Measurements from ENCODE around the gene SRGAP1. TPM values are rescaled to one million over a fixed set of nuclear protein-coding genes. Genes with fewer than 3 reads are reported as not detected.
"Not testable (repeated sequence)": the region's sequence is repeated elsewhere in the genome, so short reads cannot be mapped to it uniquely, and the experiment has no call there.

The SRGAP1 gene
- total RNA-seq, 1 experiment from 2014 or later, result 26.8 TPM

DNA sequence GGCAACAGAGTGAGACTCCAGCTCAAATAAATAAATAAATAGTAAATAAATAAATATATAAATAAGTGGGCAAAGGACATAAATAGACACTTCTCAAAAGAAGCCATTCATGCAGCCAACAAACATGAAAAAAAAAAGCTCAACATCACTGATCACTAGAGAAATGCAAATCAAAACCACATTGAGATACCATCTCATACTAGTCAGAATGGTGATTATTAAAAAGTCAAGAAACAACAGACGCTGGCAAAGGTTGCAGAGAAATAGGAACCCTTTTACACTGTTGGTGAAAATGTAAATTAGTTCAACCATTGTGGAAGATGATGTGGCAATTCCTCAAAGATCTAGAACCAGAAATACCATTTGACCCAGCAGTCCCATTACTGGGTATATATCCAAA, 322.5 kb downstream of the SRGAP1 start:
- H3K27me3 ChIP-seq (ENCODE audit: control insufficient read depth, insufficient read depth, low read length); POLR2A ChIA-PET; H3K4me3 ChIP-seq (ENCODE audit: low read depth in 2 of 2, low read length in 2 of 2); DNase-seq (ENCODE audit: low read depth, low spot score); in situ Hi-C loops (cut with HindIII; ENCODE audit: low pct_unique_long_range_greater_than_20kb, low sequenced_read_pairs); ATAC-seq; H3K4me1 ChIP-seq (ENCODE audit: control insufficient read depth, insufficient read depth, low read length); CTCF ChIA-PET; BruUV-seq (replicated peaks); H3K27ac ChIP-seq (ENCODE audit: low read length); H3K36me3 ChIP-seq (ENCODE audit: control insufficient read depth, insufficient read depth, low read length); H3K9me3 ChIP-seq (ENCODE audit: control insufficient read depth, insufficient read depth, low read depth, low read length); intact Hi-C loops (cut with micrococcal nuclease; ENCODE audit: unreplicated experiment): not testable (repeated sequence)

DNA sequence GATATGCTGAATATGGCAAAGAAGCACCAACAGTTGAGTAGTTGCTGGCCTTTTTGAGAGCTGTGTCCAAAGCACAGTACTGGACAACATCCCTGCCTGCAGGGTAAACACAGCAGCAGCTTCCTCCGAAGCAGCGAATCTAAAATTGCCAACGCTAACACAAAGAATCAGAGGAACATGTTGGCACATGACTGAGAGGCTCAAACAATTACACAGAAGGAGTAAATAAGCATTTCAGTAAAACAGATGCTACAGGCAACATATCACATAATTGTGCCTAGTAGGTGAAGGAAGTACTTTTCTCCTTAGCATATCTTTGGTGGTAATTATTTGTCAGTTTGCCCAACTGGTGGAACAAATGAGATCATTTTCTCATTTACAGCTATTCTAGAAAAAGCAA, 325.5 kb downstream of the SRGAP1 start:
- H3K9me3 ChIP-seq (ENCODE audit: control insufficient read depth, insufficient read depth, low read depth, low read length), result no peaks in the 10 kb centered on the region
- 0 out of 2 replicates have a peak, but pooled peaks have one; percentile 30 for ATAC-seq
- no peak overlapping the region for H3K27ac ChIP-seq (ENCODE audit: low read length)
- TF ChIP-seq, protein P1, sequence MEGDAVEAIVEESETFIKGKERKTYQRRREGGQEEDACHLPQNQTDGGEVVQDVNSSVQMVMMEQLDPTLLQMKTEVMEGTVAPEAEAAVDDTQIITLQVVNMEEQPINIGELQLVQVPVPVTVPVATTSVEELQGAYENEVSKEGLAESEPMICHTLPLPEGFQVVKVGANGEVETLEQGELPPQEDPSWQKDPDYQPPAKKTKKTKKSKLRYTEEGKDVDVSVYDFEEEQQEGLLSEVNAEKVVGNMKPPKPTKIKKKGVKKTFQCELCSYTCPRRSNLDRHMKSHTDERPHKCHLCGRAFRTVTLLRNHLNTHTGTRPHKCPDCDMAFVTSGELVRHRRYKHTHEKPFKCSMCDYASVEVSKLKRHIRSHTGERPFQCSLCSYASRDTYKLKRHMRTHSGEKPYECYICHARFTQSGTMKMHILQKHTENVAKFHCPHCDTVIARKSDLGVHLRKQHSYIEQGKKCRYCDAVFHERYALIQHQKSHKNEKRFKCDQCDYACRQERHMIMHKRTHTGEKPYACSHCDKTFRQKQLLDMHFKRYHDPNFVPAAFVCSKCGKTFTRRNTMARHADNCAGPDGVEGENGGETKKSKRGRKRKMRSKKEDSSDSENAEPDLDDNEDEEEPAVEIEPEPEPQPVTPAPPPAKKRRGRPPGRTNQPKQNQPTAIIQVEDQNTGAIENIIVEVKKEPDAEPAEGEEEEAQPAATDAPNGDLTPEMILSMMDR (IDR thresholded peaks at IDR 0.05), result no peak
- TF ChIP-seq POLR2AphosphoS5 (IDR thresholded peaks at IDR 0.05; ENCODE audit: low read depth, low read length), result no peak
- TF ChIP-seq, protein P2, sequence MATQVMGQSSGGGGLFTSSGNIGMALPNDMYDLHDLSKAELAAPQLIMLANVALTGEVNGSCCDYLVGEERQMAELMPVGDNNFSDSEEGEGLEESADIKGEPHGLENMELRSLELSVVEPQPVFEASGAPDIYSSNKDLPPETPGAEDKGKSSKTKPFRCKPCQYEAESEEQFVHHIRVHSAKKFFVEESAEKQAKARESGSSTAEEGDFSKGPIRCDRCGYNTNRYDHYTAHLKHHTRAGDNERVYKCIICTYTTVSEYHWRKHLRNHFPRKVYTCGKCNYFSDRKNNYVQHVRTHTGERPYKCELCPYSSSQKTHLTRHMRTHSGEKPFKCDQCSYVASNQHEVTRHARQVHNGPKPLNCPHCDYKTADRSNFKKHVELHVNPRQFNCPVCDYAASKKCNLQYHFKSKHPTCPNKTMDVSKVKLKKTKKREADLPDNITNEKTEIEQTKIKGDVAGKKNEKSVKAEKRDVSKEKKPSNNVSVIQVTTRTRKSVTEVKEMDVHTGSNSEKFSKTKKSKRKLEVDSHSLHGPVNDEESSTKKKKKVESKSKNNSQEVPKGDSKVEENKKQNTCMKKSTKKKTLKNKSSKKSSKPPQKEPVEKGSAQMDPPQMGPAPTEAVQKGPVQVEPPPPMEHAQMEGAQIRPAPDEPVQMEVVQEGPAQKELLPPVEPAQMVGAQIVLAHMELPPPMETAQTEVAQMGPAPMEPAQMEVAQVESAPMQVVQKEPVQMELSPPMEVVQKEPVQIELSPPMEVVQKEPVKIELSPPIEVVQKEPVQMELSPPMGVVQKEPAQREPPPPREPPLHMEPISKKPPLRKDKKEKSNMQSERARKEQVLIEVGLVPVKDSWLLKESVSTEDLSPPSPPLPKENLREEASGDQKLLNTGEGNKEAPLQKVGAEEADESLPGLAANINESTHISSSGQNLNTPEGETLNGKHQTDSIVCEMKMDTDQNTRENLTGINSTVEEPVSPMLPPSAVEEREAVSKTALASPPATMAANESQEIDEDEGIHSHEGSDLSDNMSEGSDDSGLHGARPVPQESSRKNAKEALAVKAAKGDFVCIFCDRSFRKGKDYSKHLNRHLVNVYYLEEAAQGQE (IDR thresholded peaks at IDR 0.05; ENCODE audit: insufficient read depth in 1 of 2, low read depth in 2 of 2, low read length in 1 of 2), result no peak
- TF ChIP-seq TCF7L2 (IDR thresholded peaks at IDR 0.05; ENCODE audit: low read depth, low read length), result no peak
- intact Hi-C loops (cut with micrococcal nuclease; ENCODE audit: unreplicated experiment), result no loop called here
- no peaks in the 10 kb centered on the region for H3K27me3 ChIP-seq (ENCODE audit: control insufficient read depth, insufficient read depth, low read length)
- H3K4me1 ChIP-seq (ENCODE audit: control insufficient read depth, insufficient read depth, low read length), result no peaks in the 10 kb centered on the region
- CTCF ChIA-PET, result no interaction called here
- no peak overlapping the region for H3K4me3 ChIP-seq (ENCODE audit: low read depth in 2 of 2, low read length in 2 of 2)
- BruUV-seq (replicated peaks), result no TSS peak
- no peak for DNase-seq (ENCODE audit: low read depth, low spot score)
- POLR2A ChIA-PET, result no interaction called here
- no peaks in the 10 kb centered on the region for H3K36me3 ChIP-seq (ENCODE audit: control insufficient read depth, insufficient read depth, low read length)
- in situ Hi-C loops (cut with HindIII; ENCODE audit: low pct_unique_long_range_greater_than_20kb, low sequenced_read_pairs), result no loop called here

DNA sequence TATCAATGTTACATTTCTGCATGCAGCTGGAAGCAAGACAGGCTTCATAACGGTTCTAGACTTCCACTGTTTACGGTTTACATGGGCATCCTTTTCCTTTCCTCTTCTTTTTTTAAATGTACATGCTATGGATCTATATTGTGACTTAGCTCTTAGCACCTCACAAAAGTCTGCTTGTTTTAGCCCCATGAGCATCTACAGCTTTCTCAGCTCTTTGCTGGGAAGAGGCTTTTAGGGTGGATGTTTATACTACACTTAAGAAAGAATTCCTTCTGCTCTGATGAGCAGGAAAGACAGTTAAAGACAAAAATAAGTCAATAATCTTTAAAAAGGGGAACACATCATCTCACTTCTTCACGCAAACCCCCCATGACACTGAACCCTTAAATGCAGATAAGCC, 326.2 kb downstream of the SRGAP1 start:
- no TSS peak for BruUV-seq (replicated peaks)
- ChIA-PET POLR2A (no interaction called here), CTCF (no interaction called here)
- TF ChIP-seq, protein P2 (IDR thresholded peaks at IDR 0.05; ENCODE audit: insufficient read depth in 1 of 2, low read depth in 2 of 2, low read length in 1 of 2), result no peak
- TF ChIP-seq, protein P1 (IDR thresholded peaks at IDR 0.05), result no peak
- TF ChIP-seq POLR2AphosphoS5 (IDR thresholded peaks at IDR 0.05; ENCODE audit: low read depth, low read length) (no peak), SIN3A (IDR thresholded peaks at IDR 0.05; ENCODE audit: borderline replicate concordance, insufficient read depth, low read depth, low read length) (no peak), TCF7L2 (IDR thresholded peaks at IDR 0.05; ENCODE audit: low read depth, low read length) (no peak)
- in situ Hi-C loops (cut with HindIII; ENCODE audit: low pct_unique_long_range_greater_than_20kb, low sequenced_read_pairs), result no loop called here
- intact Hi-C loops (cut with micrococcal nuclease; ENCODE audit: unreplicated experiment), result no loop called here
- DNase-seq (ENCODE audit: low read depth, low spot score) (no peak), ATAC-seq (no peak)
- no peaks in the 10 kb centered on the region for H3K27me3 ChIP-seq (ENCODE audit: control insufficient read depth, insufficient read depth, low read length)
- no peaks in the 10 kb centered on the region for H3K36me3 ChIP-seq (ENCODE audit: control insufficient read depth, insufficient read depth, low read length)
- no peak overlapping the region for H3K27ac ChIP-seq (ENCODE audit: low read length)
- H3K4me1 ChIP-seq (ENCODE audit: control insufficient read depth, insufficient read depth, low read length), result no peaks in the 10 kb centered on the region
- H3K4me3 ChIP-seq (ENCODE audit: low read depth in 2 of 2, low read length in 2 of 2), result no peak overlapping the region
- no peaks in the 10 kb centered on the region for H3K9me3 ChIP-seq (ENCODE audit: control insufficient read depth, insufficient read depth, low read depth, low read length)
